Bone marrow (tissue), 2 donors: Measurements from ENCODE around the gene ZNF483.
"Not testable (repeated sequence)": the region's sequence is repeated elsewhere in the genome, so short reads cannot be mapped to it uniquely, and the experiment has no call there.

Experiments used
- DNase-seq, 2 donors: peaks; one replicate each; lab custom pipeline; 2025; lab: John Stamatoyannopoulos, UW

The ZNF483 gene

GRCh38 chr9:111525056-111525977, at the start of gene ZNF483:
ZNF483 (plus strand) TSS chr9:111525179; CDS start chr9:111527396, 2,217 bp downstream.
- no peak for DNase-seq

GRCh38 chr9:111475195-111475594, 49.8 kb upstream of the ZNF483 start:
- no peak for DNase-seq

- no peak for DNase-seq
Observed at GRCh38 chr9:111477677-111478076, 47.3 kb upstream of the ZNF483 start.

- DNase-seq = no peak
Observed at GRCh38 chr9:111481885-111482636, 42.9 kb upstream of the ZNF483 start.

GRCh38 chr9:111482694-111483438, 42.1 kb upstream of the ZNF483 start:
- DNase-seq = peak in 1 of 2 donors; percentile 81

GRCh38 chr9:111483439-111483857, 41.5 kb upstream of the ZNF483 start:
- peak in 1 of 2 donors; percentile 32 for DNase-seq

- peak; percentile 43 to 54 for DNase-seq
Observed at GRCh38 chr9:111483858-111484571, 41.0 kb upstream of the ZNF483 start, which contains the start of gene ECPAS. ECPAS (minus strand) TSS chr9:111484383; CDS start chr9:111472918, 11,465 bp downstream.

- no peak for DNase-seq
Observed at GRCh38 chr9:111484572-111484894, 40.4 kb upstream of the ZNF483 start.

GRCh38 chr9:111497196-111497595, 27.8 kb upstream of the ZNF483 start:
- not testable (repeated sequence) for DNase-seq

- DNase-seq = no peak
Observed at GRCh38 chr9:111501005-111501562, 23.9 kb upstream of the ZNF483 start.

- no peak for DNase-seq
Observed at GRCh38 chr9:111501648-111502047, 23.3 kb upstream of the ZNF483 start.

GRCh38 chr9:111502506-111502905, 22.5 kb upstream of the ZNF483 start:
- DNase-seq = no peak

GRCh38 chr9:111511581-111511980, 13.4 kb upstream of the ZNF483 start:
- DNase-seq = not testable (repeated sequence)

- no peak for DNase-seq
Observed at GRCh38 chr9:111514967-111515366, 10.0 kb upstream of the ZNF483 start.

- DNase-seq = no peak
Observed at GRCh38 chr9:111516061-111516465, 8.9 kb upstream of the ZNF483 start.

- DNase-seq = no peak
Observed at GRCh38 chr9:111524731-111525055, 286 bp upstream of the ZNF483 start.

GRCh38 chr9:111527347-111527746, 2.4 kb downstream of the ZNF483 start:
- no peak for DNase-seq

GRCh38 chr9:111529787-111530186, 4.8 kb downstream of the ZNF483 start:
- DNase-seq = no peak

GRCh38 chr9:111531716-111532115, 6.7 kb downstream of the ZNF483 start:
- DNase-seq = no peak

- no peak for DNase-seq
Observed at GRCh38 chr9:111533099-111533790, 8.3 kb downstream of the ZNF483 start.
